GM12878 (cell line): ENCODE results near the gene BCCIP.

ENCODE experiments used
- CEBPB ChIP-seq, 2 experiments: fragments of 150-350 bp in 1 of 2; IDR thresholded peaks; 2 replicates each; pipeline ENCODE4 v1.6.1; 2012 to 2014; ENCODE audit warnings: low read depth in 2 of 2, low read length in 2 of 2, borderline replicate concordance in 1 of 2, inconsistent platforms in 1 of 2
- ETV6 ChIP-seq, 2 experiments: fragments of 450-650 bp in 1 of 2; IDR thresholded peaks in 1 of 2; conservative IDR thresholded peaks in 1 of 2; 2 replicates each; pipeline ENCODE4 v1.6.1; 2014; ENCODE audit warnings: antibody characterized with exemption in 1 of 2, borderline replicate concordance in 1 of 2, low read depth in 1 of 2, mild to moderate bottlenecking in 1 of 2, moderate library complexity in 1 of 2
- EZH2 ChIP-seq: IDR thresholded peaks from 2 replicates; pipeline ENCODE4 v1.6.1; 2012; ENCODE audit warnings: low read depth, mild to moderate bottlenecking, control low read depth, inconsistent platforms, low read length, borderline replicate concordance; ENCODE audit not compliant: control insufficient read depth
- HDAC6 ChIP-seq: fragments of 200-600 bp; sonication (generic); IDR thresholded peaks from one replicate; pipeline ENCODE4 v1.8.0; 2017; ENCODE audit warnings: antibody characterized with exemption; ENCODE audit not compliant: unreplicated experiment
- MXI1 ChIP-seq: fragments of 150-350 bp; IDR thresholded peaks from 2 replicates; pipeline ENCODE4 v1.6.1; 2011; ENCODE audit warnings: low read depth, mild to moderate bottlenecking, inconsistent platforms, low read length, improper control_type of control experiment
- SRF ChIP-seq, 2 experiments: IDR thresholded peaks; 2 replicates each; pipeline ENCODE4 v1.6.1; 2011; ENCODE audit warnings: low read depth in 2 of 2, low read length in 2 of 2, mild to moderate bottlenecking in 1 of 2, moderate library complexity in 1 of 2
- TAF1 ChIP-seq: IDR thresholded peaks from 2 replicates; pipeline ENCODE4 v1.6.1; 2011; ENCODE audit warnings: mild to moderate bottlenecking, low read depth, low read length, borderline replicate concordance
- ZBTB11 ChIP-seq: fragments of 450-650 bp; formaldehyde crosslinking; IDR thresholded peaks from 2 replicates; pipeline ENCODE4 v1.5.0; 2022; ENCODE audit warnings: mild to moderate bottlenecking, missing genetic modification characterization
- ZBTB4 ChIP-seq: fragments of 450-650 bp; formaldehyde crosslinking; IDR thresholded peaks from 2 replicates; pipeline ENCODE4 v1.4.0; 2022; ENCODE audit warnings: mild to moderate bottlenecking, moderate library complexity
- ZNF274 ChIP-seq: IDR thresholded peaks from one replicate; pipeline ENCODE4 v1.8.0; 2011; ENCODE audit not compliant: insufficient read length, insufficient read depth
- TF ChIP-seq, protein P1 (sequence below), 3 experiments: IDR thresholded peaks in 2 of 3; conservative IDR thresholded peaks in 1 of 3; 2 replicates each; pipeline ENCODE4 v1.5.1; 2011; ENCODE audit warnings: low read depth in 3 of 3, low read length in 3 of 3, mild to moderate bottlenecking in 3 of 3, control low read depth in 2 of 3, moderate library complexity in 2 of 3, inconsistent platforms in 1 of 3, mixed read lengths in 1 of 3; ENCODE audit not compliant: control insufficient read depth in 2 of 3, insufficient read depth in 1 of 3; ENCODE audit errors: extremely low read depth in 1 of 3
- TF ChIP-seq, protein P2 (sequence below): fragments of 450-650 bp; IDR thresholded peaks from 2 replicates; pipeline ENCODE4 v1.6.1; 2016; ENCODE audit warnings: mild to moderate bottlenecking

DNA sequence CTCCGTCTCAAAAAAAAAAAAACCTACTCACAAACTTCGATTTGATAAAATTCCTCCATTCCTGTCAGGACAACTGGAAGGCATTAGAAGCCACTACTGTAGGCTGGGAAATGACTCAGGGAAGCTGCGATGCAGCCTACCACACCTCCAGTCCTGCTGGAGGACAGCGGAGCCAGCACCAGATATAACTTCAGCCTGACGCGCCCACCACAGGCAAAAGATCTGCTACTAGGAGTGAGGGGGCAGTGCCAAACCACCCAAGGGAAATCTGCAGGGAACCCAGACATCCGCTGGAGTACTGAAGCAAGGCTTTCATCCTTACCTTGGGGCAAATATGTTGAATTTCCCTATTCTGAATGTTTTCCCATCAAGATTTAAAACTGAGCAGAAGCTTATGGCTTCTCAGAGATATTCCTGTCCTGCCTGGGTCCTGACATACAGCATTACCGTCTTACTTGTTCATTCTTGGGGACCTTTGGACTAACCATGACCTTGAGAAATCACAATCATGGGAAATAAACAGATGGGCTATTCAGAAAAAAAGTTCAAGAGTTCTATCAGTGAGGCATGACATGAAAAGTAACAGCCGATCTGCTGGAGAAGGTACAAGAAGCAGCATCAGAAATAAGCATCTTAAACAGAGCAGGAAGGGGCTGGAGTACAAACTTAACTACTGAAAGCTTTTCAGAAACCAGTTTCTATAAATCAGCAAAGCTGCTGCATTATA lies 20.4 kb downstream of the BCCIP start:
- TF ChIP-seq ZNF274: no peak
- TF ChIP-seq, protein P1, sequence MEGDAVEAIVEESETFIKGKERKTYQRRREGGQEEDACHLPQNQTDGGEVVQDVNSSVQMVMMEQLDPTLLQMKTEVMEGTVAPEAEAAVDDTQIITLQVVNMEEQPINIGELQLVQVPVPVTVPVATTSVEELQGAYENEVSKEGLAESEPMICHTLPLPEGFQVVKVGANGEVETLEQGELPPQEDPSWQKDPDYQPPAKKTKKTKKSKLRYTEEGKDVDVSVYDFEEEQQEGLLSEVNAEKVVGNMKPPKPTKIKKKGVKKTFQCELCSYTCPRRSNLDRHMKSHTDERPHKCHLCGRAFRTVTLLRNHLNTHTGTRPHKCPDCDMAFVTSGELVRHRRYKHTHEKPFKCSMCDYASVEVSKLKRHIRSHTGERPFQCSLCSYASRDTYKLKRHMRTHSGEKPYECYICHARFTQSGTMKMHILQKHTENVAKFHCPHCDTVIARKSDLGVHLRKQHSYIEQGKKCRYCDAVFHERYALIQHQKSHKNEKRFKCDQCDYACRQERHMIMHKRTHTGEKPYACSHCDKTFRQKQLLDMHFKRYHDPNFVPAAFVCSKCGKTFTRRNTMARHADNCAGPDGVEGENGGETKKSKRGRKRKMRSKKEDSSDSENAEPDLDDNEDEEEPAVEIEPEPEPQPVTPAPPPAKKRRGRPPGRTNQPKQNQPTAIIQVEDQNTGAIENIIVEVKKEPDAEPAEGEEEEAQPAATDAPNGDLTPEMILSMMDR (IDR thresholded peaks at IDR 0.05 in 2 of 3, conservative IDR thresholded peaks at IDR 0.05 in 1 of 3; ENCODE audit: control insufficient read depth in 2 of 3, extremely low read depth in 1 of 3, insufficient read depth in 1 of 3, low read depth in 3 of 3, low read length in 3 of 3): no peak
- no peak for TF ChIP-seq MXI1
- no peak for TF ChIP-seq TAF1
- TF ChIP-seq CEBPB (IDR thresholded peaks at IDR 0.05; ENCODE audit: borderline replicate concordance in 1 of 2, low read depth in 2 of 2, low read length in 2 of 2): no peak
- TF ChIP-seq, protein P2, sequence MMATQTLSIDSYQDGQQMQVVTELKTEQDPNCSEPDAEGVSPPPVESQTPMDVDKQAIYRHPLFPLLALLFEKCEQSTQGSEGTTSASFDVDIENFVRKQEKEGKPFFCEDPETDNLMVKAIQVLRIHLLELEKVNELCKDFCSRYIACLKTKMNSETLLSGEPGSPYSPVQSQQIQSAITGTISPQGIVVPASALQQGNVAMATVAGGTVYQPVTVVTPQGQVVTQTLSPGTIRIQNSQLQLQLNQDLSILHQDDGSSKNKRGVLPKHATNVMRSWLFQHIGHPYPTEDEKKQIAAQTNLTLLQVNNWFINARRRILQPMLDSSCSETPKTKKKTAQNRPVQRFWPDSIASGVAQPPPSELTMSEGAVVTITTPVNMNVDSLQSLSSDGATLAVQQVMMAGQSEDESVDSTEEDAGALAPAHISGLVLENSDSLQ: no peak
- TF ChIP-seq ZBTB11 (CRISPR knock-in tag): no peak
- no peak for TF ChIP-seq ETV6 (conservative IDR thresholded peaks at IDR 0.05 in 1 of 2, IDR thresholded peaks at IDR 0.05 in 1 of 2; ENCODE audit: borderline replicate concordance in 1 of 2, low read depth in 1 of 2)
- TF ChIP-seq ZBTB4 (CRISPR knock-in tag): no peak
- TF ChIP-seq SRF (IDR thresholded peaks at IDR 0.05; ENCODE audit: low read depth in 2 of 2, low read length in 2 of 2): no peak
- no peak for TF ChIP-seq HDAC6
- TF ChIP-seq EZH2: no peak
